Endometrium (tissue), 2 donors: ENCODE measurements around the gene PGAP6.

Source experiments
- FAIRE-seq: peaks from 2 replicates; lab custom pipeline; 2012; peaks lifted over from hg19 to GRCh38; lab: Jason Lieb, UNC
- donor health status: control.
- donor health status: control.

Gene PGAP6

GRCh38 chr16:330741-331140 lies 51.0 kb downstream of the PGAP6 start:
- no peak for FAIRE-seq

- no peak for FAIRE-seq
Measured at GRCh38 chr16:325375-326145, 56.2 kb downstream of the PGAP6 start.

GRCh38 chr16:324451-325334 lies 57.1 kb downstream of the PGAP6 start:
- no peak for FAIRE-seq

GRCh38 chr16:324201-324450 lies 57.7 kb downstream of the PGAP6 start:
- FAIRE-seq, result no peak

GRCh38 chr16:322476-323143 lies 59.2 kb downstream of the PGAP6 start:
- no peak for FAIRE-seq

- no peak for FAIRE-seq
Measured at GRCh38 chr16:321532-321931, 60.2 kb downstream of the PGAP6 start.
